ENCODE measurements around the gene CNTN1.

The CNTN1 gene

DNA sequence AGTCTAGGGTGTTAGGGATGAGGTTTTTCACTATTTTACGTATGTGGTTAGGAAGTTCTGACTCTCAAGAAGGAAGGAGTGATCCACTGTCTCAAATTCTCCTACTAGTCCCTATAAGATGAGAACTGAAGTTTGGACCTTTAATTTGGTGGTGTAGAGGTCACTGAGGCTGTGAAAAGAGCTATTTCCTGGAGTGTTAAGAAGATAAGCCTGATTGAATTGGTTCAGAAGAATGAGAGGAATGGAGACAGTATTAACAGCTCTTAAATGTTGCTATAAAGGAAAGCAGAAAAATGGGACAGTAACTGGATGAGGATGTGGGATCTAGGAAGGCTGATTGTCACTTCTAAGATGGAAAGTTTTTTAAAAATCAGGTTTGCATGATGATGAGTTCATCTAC, 57.6 kb downstream of the CNTN1 start:
- no peak for TF ChIP-seq CTCF (IDR thresholded peaks at IDR 0.05; ENCODE audit: low read depth, low read length, missing control alignments)
- H3K4me3 ChIP-seq (ENCODE audit: low read depth, low read length): no peak overlapping the region
- H3K27me3 ChIP-seq (replicated peaks): no peaks in the 10 kb centered on the region
- no peaks in the 10 kb centered on the region for H3K36me3 ChIP-seq (replicated peaks)
- no peak for DNase-seq
- in situ Hi-C loops (cut with HindIII; ENCODE audit: low pct_ligation_motif_present, low sequenced_read_pairs): no loop called here
- no peak overlapping the region for H3K27ac ChIP-seq

- no peak for DNase-seq
- in situ Hi-C loops (cut with HindIII; ENCODE audit: low pct_ligation_motif_present, low sequenced_read_pairs): no loop called here
- TF ChIP-seq CTCF (IDR thresholded peaks at IDR 0.05; ENCODE audit: low read depth, low read length, missing control alignments): no peak
Observed at GRCh38 chr12:40752011-40752410, 59.8 kb downstream of the CNTN1 start.

GRCh38 chr12:40760821-40761220, 68.6 kb downstream of the CNTN1 start:
- no peaks in the 10 kb centered on the region for H3K36me3 ChIP-seq (replicated peaks)
- H3K27me3 ChIP-seq (replicated peaks): no peaks in the 10 kb centered on the region
- no peak for TF ChIP-seq CTCF (IDR thresholded peaks at IDR 0.05; ENCODE audit: low read depth, low read length, missing control alignments)
- no peak overlapping the region for H3K27ac ChIP-seq
- no peak for DNase-seq
- no peak overlapping the region for H3K4me3 ChIP-seq (ENCODE audit: low read depth, low read length)
- in situ Hi-C loops (cut with HindIII; ENCODE audit: low pct_ligation_motif_present, low sequenced_read_pairs): no loop called here

More at GRCh38 chr12:40752011-40752410, 59.8 kb downstream of the CNTN1 start:
- Histone ChIP-seq H3K27me3 (replicated peaks) (no peaks in the 10 kb centered on the region), H3K27ac (no peak overlapping the region), H3K36me3 (replicated peaks) (no peaks in the 10 kb centered on the region), H3K4me3 (ENCODE audit: low read depth, low read length) (no peak overlapping the region)

- in situ Hi-C loops (cut with HindIII; ENCODE audit: low pct_ligation_motif_present, low sequenced_read_pairs): no loop called here
Observed at GRCh38 chr12:40762072-40762471, 69.8 kb downstream of the CNTN1 start.

DNA sequence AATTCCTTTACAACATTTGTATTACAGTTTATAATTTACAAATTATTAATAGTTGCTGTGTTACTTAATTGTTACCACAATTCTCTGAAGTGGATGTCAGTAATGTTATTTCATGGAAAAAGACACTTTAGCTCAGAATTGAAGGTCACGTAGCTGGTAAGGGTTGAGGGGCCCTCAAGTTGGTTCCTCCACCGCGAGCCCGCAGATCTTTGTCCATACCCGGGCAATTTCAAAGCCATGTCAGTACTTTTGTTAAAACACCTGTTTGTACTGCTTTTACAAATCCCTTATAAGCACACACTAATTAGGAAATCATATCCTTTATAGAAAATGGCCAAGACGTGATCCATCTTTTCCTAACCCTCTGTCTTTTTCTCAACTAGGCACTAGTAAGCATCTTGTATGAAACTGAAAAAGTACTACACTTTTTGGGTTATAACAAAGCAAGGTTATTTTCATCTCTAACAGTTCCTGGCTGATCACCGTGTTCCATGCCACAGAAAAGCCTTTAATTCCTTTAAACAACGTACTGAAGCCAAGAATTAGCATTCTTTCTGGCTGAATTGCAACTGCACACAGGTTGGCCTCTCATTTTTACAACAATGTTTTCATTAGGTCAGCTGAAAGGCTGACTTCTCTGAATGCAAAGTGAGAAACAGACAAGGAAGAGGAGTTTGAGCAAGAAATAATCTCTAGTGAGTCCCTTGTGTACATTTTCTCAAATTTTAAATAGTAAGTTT, 76.1 kb downstream of the CNTN1 start:
- no peak overlapping the region for H3K4me3 ChIP-seq (ENCODE audit: low read depth, low read length)
- TF ChIP-seq CTCF (IDR thresholded peaks at IDR 0.05; ENCODE audit: low read depth, low read length, missing control alignments): no peak
- in situ Hi-C loops (cut with HindIII; ENCODE audit: low pct_ligation_motif_present, low sequenced_read_pairs): no loop called here
- no peaks in the 10 kb centered on the region for H3K36me3 ChIP-seq (replicated peaks)
- no peak overlapping the region for H3K27ac ChIP-seq
- no peak for DNase-seq
- no peaks in the 10 kb centered on the region for H3K27me3 ChIP-seq (replicated peaks)

More at GRCh38 chr12:40762072-40762471, 69.8 kb downstream of the CNTN1 start:
- Histone ChIP-seq H3K36me3 (replicated peaks) (no peaks in the 10 kb centered on the region), H3K4me3 (ENCODE audit: low read depth, low read length) (no peak overlapping the region), H3K27me3 (replicated peaks) (no peaks in the 10 kb centered on the region), H3K27ac (no peak overlapping the region)
- no peak for DNase-seq
- TF ChIP-seq CTCF (IDR thresholded peaks at IDR 0.05; ENCODE audit: low read depth, low read length, missing control alignments): no peak

DNA sequence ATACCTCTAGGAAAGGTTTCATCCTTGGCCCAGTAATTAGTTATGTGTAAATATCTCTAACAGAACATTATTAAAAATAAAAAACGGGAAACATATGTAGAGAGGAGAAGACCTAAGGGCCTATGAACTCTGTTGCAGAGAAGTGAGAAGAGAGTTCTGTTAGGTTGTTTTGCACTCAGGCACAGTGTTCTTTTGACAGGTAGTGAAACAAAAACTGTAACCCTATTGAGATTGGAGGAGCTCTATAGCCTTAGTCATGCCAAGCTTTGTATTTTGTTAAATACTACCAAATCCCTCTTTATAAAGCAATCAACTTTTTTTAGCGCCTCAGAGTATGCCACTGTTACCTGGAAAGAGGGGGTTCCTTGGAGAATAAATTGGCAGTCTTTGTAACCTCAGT, 77.6 kb downstream of the CNTN1 start:
- no peak overlapping the region for H3K4me3 ChIP-seq (ENCODE audit: low read depth, low read length)
- in situ Hi-C loops (cut with HindIII; ENCODE audit: low pct_ligation_motif_present, low sequenced_read_pairs): no loop called here
- no peak for DNase-seq
- H3K36me3 ChIP-seq (replicated peaks): no peaks in the 10 kb centered on the region
- no peaks in the 10 kb centered on the region for H3K27me3 ChIP-seq (replicated peaks)
- TF ChIP-seq CTCF (IDR thresholded peaks at IDR 0.05; ENCODE audit: low read depth, low read length, missing control alignments): no peak
- no peak overlapping the region for H3K27ac ChIP-seq
